ENCODE data around the gene EIF2B2.

GRCh38 chr14:74977901-74978385, 24.8 kb upstream of the EIF2B2 start:
- TF ChIP-seq POLR2A (IDR thresholded peaks at IDR 0.05) (no peak), CTCF (IDR thresholded peaks at IDR 0.05) (no peak)

All from body of pancreas (tissue), 4 donors.